Stimulated activated CD4-positive, alpha-beta T cell treated with anti-CD3 and anti-CD28 coated beads, Interleukin-1b, Interleukin-23, amount 100 ng/mL, for 4 hours (primary cell): ENCODE data around the gene RAB14.
"Not testable (repeated sequence)": the region's sequence is repeated elsewhere in the genome, so short reads cannot be mapped to it uniquely, and the experiment has no call there.

Source experiments
- DNase-seq, 2 donors: peaks; one replicate each; pipeline ENCODE4 v3.0.0-alpha.2; 2020; ENCODE audit warnings: low read depth in 2 of 2

Gene RAB14

GRCh38 chr9:121156263-121156731 lies 45.4 kb downstream of the RAB14 start:
- DNase-seq, result no peak

- DNase-seq, result no peak
These were observed 46.9 kb downstream of the RAB14 start for GRCh38 chr9:121154782-121155181.

GRCh38 chr9:121153642-121154041 lies 48.0 kb downstream of the RAB14 start:
- no peak for DNase-seq

GRCh38 chr9:121150188-121150587 lies 51.5 kb downstream of the RAB14 start:
- no peak for DNase-seq

DNA sequence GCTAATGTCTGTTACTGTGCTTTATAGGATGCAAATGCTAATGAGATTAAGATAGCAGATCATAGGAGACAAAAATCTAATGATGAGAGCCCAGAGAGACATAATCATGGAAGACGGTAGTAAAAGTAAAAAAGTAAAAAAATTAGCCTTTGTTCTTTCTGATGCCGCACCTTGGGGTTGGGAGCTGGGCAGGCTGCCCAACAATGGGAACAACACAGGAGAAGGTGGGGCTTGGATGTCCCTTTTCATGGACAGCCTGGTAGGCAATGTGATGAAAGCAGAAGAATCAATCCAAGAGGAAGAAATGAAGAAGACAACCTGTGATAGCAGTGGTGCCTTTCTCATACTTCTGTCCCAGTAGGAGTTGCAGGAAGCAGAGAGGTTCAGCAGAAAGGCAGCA lies 57.2 kb downstream of the RAB14 start:
- no peak for DNase-seq

DNA sequence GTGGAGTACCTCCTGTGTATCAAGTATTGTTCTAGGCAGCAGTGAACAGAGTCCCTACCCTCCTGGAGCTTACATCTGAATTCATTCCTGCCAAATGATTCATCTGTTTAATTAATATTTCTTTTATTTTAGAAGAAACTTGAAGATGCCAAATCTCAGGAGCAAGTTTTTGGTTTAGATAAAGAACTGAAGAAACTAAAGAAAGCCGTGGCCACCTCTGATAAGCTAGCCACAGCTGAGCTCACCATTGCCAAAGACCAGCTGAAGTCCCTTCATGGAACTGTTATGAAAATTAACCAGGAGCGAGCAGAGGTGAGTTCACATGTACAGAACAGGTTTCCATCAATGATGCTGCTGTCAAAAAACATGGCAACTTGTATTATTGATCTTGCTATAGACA lies 57.9 kb downstream of the RAB14 start:
- DNase-seq, result no peak

DNA sequence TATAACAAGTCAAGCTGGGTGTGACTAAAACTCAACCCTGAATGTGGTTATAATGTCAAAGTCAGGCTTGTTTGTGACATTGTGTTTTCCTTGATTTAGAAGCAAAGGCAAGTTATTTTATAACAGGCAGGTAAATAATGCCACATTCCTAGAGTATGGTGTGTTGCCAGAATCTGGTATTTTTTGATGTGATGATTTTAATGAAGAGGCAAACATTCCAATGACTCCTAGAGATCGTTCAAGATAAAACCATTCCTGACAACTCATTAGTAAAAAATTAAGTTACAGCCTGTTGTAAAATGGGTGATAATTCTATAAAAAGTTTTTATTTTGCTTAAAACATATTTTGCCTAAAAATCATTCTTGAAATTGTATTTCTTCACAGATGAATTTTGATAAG lies 60.0 kb downstream of the RAB14 start:
- DNase-seq, result no peak

- no peak for DNase-seq
These were observed 60.4 kb downstream of the RAB14 start for GRCh38 chr9:121141306-121141705.

GRCh38 chr9:121140162-121140561 lies 61.5 kb downstream of the RAB14 start:
- DNase-seq, result no peak

DNA sequence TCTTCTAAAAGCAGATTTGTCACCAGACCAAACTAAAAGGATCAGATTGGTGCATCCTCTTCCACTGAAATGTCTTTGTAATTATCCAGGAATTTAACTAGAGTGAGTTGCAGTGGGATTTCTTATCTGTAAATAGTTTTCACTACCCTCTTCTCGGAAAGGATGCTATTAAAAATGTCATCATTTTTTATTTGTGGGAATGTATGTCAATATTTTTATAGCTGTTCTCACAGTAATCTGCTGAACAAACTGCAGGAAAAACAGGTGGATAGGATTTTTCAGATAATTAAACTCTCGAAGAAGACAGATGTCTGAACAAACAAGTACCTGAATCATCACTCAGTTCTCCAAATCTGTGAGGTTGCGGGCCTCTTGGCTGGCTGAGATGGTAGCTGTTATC lies 62.7 kb downstream of the RAB14 start:
- DNase-seq, result no peak

GRCh38 chr9:121138561-121138960 lies 63.1 kb downstream of the RAB14 start:
- no peak for DNase-seq

DNA sequence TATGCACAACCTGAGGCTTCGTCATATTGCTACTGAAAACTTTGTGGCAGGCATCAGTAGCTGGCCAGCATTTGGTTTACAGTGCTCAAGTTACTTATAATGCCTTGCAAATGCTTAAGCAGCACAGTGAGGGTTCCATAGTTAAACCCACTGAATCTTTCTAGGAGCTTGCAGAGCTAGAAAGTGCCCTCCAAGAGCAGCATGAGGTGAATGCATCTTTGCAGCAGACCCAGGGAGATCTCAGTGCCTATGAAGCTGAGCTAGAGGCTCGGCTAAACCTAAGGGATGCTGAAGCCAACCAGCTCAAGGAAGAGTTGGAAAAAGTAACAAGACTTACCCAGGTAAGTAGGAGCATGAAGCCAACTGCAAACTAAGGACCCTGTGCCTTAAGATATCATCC lies 66.0 kb downstream of the RAB14 start:
- no peak for DNase-seq

DNA sequence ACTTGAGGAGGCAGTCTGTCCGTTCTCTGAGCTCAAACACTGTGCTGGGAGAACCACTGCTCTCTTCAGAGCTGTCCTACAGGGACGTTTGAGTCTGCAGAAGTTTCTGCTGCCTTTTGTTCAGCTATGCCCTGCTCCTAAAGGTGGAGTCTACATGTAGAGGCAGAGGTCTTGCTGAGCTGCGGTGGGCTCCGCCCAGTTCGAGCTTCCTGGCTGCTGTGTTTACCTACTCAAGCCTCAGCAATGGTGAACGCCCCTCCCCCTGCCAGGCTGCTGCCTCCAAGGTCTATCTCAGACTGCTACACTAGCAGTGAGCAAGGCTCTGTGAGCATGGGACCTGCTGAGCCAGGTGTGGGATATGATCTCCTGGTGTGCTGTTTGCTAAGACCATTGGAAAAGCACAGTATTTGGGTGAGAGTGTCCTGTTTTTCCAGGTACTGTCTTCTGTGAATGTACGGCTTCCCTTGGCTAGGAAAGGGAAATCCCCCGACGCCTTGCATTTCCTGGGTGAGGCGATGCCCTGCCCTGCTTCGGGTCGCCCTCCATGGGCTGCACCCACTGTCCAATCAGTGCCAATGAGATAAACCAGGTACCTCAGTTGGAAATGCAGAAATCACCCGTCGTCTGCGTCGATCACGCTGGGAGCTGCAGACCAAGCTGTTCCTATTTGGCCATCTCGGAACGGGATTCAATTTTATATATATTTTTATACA lies 68.4 kb downstream of the RAB14 start:
- DNase-seq, result peak; percentile 31 to 44

- not testable (repeated sequence) for DNase-seq
These were observed 72.3 kb downstream of the RAB14 start for GRCh38 chr9:121129384-121129783.
